Psoas muscle (tissue), 8 donors: ENCODE data around the gene CD47. TPM values are rescaled to one million over a fixed set of nuclear protein-coding genes. Genes with fewer than 3 reads are reported as not detected.

ENCODE experiments used
- ATAC-seq, 4 donors: fragments of 200-7000 bp; cut with Tn5 transposase; one replicate each; pipeline ENCODE4 v1.9.1; 2020; ENCODE audit warnings: moderate library complexity in 3 of 4, mild to moderate bottlenecking in 2 of 4
- DNase-seq, 2 donors: peaks; one replicate each; pipeline ENCODE4 v3.0.0-alpha.2; 2020
- H3K27ac ChIP-seq: fragments of 200-600 bp; one replicate; pipeline ENCODE4 v1.8.0; 2022
- H3K27me3 ChIP-seq, 3 donors: fragments of 200-600 bp in 1 of 3; one replicate each; pipeline versions ENCODE4 v1.6.1 to v1.8.0; 2013 to 2022; ENCODE audit warnings: low read length in 2 of 3, mild to moderate bottlenecking in 2 of 3, moderate library complexity in 1 of 3; ENCODE audit not compliant: insufficient read depth in 3 of 3
- H3K36me3 ChIP-seq, 2 donors: fragments of 200-600 bp in 1 of 2; one replicate each; pipeline versions ENCODE4 v1.6.1 to v1.8.0; 2013 to 2022; ENCODE audit warnings: low read depth in 1 of 2, mild to moderate bottlenecking in 1 of 2, moderate library complexity in 1 of 2; ENCODE audit not compliant: insufficient read depth in 1 of 2
- H3K4me1 ChIP-seq: fragments of 200-600 bp; one replicate; pipeline ENCODE4 v1.8.0; 2022
- H3K4me3 ChIP-seq: fragments of 200-600 bp; one replicate; pipeline ENCODE4 v1.8.0; 2022; ENCODE audit warnings: mild to moderate bottlenecking
- H3K9me3 ChIP-seq: fragments of 200-600 bp; one replicate; pipeline ENCODE4 v1.8.0; 2022
- WGBS, 3 donors: extraction: QIAGEN DNeasy Blood & Tissue Kit; methylation state at CpG; one replicate each; pipeline versions ENCODE4 v1.1.6 to v1.1.7; 2013; 5-methylcytosine and 5-hydroxymethylcytosine counted together
- intact Hi-C, 2 donors: fragments of 100-400 bp; cut with DNase I; formaldehyde crosslinking; loops; one replicate each; pipeline versions ENCODE4 v1.11.0 to v1.14.2; 2022
- polyA plus RNA-seq, 3 donors: library from polyadenylated mRNA; stranded (reverse); fragments of 200-250 nt; gene quantifications; one replicate each; pipeline ENCODE4 v1.2.3, GENCODE V29; 2013
- total RNA-seq, 4 donors: library from RNA; stranded (reverse); fragmentation: NEBNext Ultra II Directional in 2 of 4; extraction: Animal tissue kit (Norgen Biotek cat#: 25700) in 2 of 4; gene quantifications; one replicate each; pipeline versions ENCODE4 v1.2.1 to v1.2.4, GENCODE V29; 2021 to 2023
- TF ChIP-seq, protein P1 (sequence below): fragments of 200-600 bp; IDR thresholded peaks from one replicate; pipeline ENCODE4 v1.8.0; 2022; ENCODE audit warnings: antibody characterized with exemption
- donor health status: healthy with polysubstance abuse.
- donor health status: DM: no; HTN: no; CAD: no; lungs with moderate emphysema.
- donor health status: Bipolar disorder and iron deficiency.
- donor health status: healthy.
- donor health status: DM: yes; HTN: yes; CAD: no.
- donor health status: DM: no; HTN: no; CAD: no.
- donor health status: DM: no; HTN: no; CAD: no.
- donor health status: DM: yes; HTN: yes; CAD: no.

The CD47 gene
- total and polyA plus RNA-seq, 7 donors: 12.2 to 53.1 (median 16.6) TPM

DNA sequence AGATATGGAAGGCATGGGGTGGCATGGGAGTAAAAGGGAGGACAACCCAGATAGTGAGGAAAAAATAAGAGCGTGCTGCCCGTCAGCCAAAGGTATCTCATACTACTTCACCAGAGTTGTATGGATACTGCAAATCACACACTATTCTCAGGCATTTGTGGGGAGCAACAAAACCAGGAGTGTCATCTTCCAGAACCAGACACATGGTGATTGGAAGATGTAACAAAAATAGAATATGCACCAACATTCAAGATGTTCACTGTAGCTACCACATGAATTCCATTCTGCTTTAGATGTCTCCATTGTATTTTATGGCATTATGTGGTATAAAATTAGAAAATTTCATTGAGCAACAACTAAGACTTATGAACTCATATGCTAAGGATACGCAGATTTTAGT lies 34.9 kb downstream of the CD47 start:
- intact Hi-C loops: no loop called here
- H3K27ac ChIP-seq: no peak overlapping the region
- no peaks in the 10 kb centered on the region for H3K4me1 ChIP-seq
- no peaks in the 10 kb centered on the region for H3K27me3 ChIP-seq
- H3K36me3 ChIP-seq: peaks cover 11 to 73% of the 10 kb centered on the region in 2 donors
- H3K4me3 ChIP-seq: no peak overlapping the region
- no peaks in the 10 kb centered on the region for H3K9me3 ChIP-seq
- TF ChIP-seq, protein P1, sequence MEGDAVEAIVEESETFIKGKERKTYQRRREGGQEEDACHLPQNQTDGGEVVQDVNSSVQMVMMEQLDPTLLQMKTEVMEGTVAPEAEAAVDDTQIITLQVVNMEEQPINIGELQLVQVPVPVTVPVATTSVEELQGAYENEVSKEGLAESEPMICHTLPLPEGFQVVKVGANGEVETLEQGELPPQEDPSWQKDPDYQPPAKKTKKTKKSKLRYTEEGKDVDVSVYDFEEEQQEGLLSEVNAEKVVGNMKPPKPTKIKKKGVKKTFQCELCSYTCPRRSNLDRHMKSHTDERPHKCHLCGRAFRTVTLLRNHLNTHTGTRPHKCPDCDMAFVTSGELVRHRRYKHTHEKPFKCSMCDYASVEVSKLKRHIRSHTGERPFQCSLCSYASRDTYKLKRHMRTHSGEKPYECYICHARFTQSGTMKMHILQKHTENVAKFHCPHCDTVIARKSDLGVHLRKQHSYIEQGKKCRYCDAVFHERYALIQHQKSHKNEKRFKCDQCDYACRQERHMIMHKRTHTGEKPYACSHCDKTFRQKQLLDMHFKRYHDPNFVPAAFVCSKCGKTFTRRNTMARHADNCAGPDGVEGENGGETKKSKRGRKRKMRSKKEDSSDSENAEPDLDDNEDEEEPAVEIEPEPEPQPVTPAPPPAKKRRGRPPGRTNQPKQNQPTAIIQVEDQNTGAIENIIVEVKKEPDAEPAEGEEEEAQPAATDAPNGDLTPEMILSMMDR: no peak
- 98 to 99% (median 99%) methylated on average over 3 of the region's 3 CpGs for WGBS, 3 donors
- DNase-seq: no peak
- no peak for ATAC-seq

GRCh38 chr3:108054935-108055334 lies 35.9 kb downstream of the CD47 start:
- TF ChIP-seq, protein P1: no peak
- no peak for ATAC-seq
- no peak overlapping the region for H3K4me3 ChIP-seq
- H3K9me3 ChIP-seq: no peaks in the 10 kb centered on the region
- H3K36me3 ChIP-seq: peaks cover 7 to 74% of the 10 kb centered on the region in 2 donors
- intact Hi-C loops: no loop called here
- no peaks in the 10 kb centered on the region for H3K27me3 ChIP-seq
- 88 to 93% (median 91%) methylated on average over 2 of the region's 2 CpGs for WGBS, 3 donors
- DNase-seq: no peak
- no peaks in the 10 kb centered on the region for H3K4me1 ChIP-seq
- H3K27ac ChIP-seq: no peak overlapping the region

- Histone ChIP-seq H3K4me1 (no peaks in the 10 kb centered on the region), H3K9me3 (no peaks in the 10 kb centered on the region), H3K4me3 (no peak overlapping the region), H3K27me3 (no peaks in the 10 kb centered on the region), H3K27ac (no peak overlapping the region), H3K36me3 (peaks cover 3 to 67% of the 10 kb centered on the region in 2 donors)
- DNase-seq (no peak), ATAC-seq (no peak)
- TF ChIP-seq, protein P1: no peak
- WGBS, 3 donors: 48 to 63% (median 61%) methylated on average over 2 of the region's 2 CpGs
- intact Hi-C loops: no loop called here
Measured at GRCh38 chr3:108053483-108053882, 37.3 kb downstream of the CD47 start.

DNA sequence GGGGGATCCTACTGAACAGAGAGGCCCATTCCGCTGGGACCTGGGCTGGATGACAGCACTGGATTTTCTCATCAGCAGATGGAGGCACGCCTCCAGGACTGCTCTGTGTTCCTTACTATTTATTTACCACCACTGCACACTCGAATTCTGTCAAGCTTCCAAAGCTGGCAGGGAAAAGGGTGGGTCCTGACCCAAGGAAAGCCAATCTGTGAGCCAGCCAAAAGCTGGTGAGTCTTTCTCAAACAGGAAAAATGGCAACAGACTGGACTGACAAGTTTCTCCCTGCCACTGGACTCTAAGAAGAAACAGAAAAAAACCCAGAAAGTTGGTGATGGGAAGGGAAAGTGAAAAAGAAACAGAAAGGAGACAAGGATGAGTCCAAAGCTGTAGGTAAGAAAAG lies 37.8 kb downstream of the CD47 start:
- DNase-seq (no peak), ATAC-seq (no peak)
- Histone ChIP-seq H3K4me1 (no peaks in the 10 kb centered on the region), H3K36me3 (peaks cover 0 to 63% of the 10 kb centered on the region in 2 donors), H3K4me3 (no peak overlapping the region), H3K27me3 (no peaks in the 10 kb centered on the region), H3K27ac (no peak overlapping the region), H3K9me3 (no peaks in the 10 kb centered on the region)
- TF ChIP-seq, protein P1: no peak
- 66 to 70% (median 67%) methylated on average over 3 of the region's 3 CpGs for WGBS, 3 donors
- intact Hi-C loops: no loop called here

DNA sequence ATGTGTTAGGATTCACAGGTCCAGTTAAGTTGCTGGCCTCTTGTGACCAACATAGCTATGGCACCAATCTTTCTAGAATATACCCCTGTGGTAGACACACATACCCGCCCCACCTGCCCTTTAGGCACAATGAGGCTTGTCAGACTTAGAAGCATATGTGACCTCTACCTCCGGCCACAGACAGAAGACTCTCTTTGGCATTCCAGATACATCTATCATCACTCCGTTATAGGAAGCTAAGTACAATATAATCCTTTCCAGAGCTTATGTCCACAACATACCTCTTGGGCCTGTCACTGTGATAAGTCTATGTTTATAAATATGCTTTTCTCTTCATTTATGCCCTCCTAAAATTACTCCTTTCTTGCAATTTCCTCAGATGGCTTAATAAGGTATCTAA lies 39.8 kb downstream of the CD47 start:
- H3K36me3 ChIP-seq: peaks cover 5 to 55% of the 10 kb centered on the region in 2 donors
- WGBS, 3 donors: 82 to 91% (median 90%) methylated on average over 3 of the region's 3 CpGs

More for the DNA sequence above, 39.8 kb downstream of the CD47 start:
- Histone ChIP-seq H3K9me3 (no peaks in the 10 kb centered on the region), H3K27me3 (no peaks in the 10 kb centered on the region), H3K27ac (no peak overlapping the region), H3K4me1 (no peaks in the 10 kb centered on the region), H3K4me3 (no peak overlapping the region)
- intact Hi-C loops: no loop called here
- ATAC-seq (peak in 2 of 4 donors; percentile 27 to 53), DNase-seq (no peak)
- TF ChIP-seq, protein P1: no peak
